GM18907 (cell line): ENCODE measurements around the gene NEUROG2.

Source experiments
- ATAC-seq: cut with Tn5 transposase; IDR thresholded peaks from one replicate; pipeline ENCODE4 v1.9.1; 2021; ENCODE audit warnings: mild to moderate bottlenecking, moderate library complexity; ENCODE audit not compliant: unreplicated experiment

Gene NEUROG2

GRCh38 chr4:112521123-112522023 is 5.4 kb upstream of the NEUROG2 start:
- ATAC-seq, result no peak

GRCh38 chr4:112520598-112521122 is 4.7 kb upstream of the NEUROG2 start:
- no peak for ATAC-seq

DNA sequence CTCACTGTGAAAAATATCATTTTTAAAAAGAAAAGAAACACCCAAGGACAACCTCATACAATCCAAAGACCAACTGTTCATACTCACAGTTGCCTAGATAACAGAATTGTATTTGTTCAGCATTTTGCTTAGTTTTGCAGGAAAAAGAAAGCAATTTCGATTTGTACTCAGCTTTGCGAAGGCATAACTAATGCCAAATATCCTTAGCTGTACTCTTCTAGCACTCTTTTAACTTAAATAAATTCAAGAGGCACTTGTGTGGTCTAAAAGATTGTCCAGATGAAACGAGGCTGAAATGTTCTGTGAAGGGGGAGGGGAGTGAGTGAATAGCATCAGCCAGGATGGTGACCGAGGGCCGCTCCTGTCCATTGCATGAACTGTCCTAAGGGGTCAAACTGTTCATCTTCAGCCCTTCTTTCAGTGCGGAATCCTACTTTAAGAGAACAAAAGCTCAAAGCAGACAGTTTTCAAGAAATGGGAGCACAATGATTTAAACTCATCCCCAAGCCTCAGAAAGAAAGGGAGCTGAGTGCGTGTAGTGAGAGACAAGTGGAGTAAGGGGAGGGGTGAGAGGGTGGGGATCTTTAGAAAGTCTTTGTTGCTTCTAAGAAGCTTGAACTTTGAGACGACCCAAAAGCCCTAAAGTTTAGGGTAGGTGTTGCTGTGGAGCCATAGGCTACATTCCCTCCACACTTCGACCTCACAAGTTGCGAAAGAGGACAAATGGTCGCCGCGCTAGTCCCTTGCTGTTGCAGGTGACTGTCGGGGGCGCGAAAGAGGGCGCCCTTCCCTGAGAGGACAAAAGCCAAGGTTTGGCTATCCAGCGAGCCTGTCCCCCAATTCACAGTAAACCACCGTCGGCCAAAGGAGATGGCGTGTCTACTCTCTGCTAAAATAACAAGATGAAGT is 4.0 kb upstream of the NEUROG2 start:
- no peak for ATAC-seq

- no peak for ATAC-seq
Measured at GRCh38 chr4:112518675-112519074, 2.7 kb upstream of the NEUROG2 start.

DNA sequence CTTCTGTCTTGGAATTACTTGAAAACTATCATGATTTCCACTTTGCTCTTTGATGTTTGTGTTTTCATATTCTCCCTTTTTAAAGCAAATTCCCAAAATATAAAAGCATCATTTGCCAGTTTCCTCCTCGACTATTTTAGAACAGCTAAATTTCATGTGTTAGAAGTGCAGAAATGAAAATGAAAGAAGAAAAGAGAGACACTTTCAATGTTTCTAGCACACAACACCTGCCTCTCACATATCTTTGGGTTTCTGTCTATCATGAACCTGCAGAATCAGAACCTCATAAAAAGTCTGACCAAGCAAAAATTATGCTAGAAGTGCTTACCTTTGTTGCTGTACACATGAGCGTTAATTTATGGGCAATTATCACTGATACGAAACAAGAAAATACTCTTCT is 1.9 kb upstream of the NEUROG2 start:
- no peak for ATAC-seq

DNA sequence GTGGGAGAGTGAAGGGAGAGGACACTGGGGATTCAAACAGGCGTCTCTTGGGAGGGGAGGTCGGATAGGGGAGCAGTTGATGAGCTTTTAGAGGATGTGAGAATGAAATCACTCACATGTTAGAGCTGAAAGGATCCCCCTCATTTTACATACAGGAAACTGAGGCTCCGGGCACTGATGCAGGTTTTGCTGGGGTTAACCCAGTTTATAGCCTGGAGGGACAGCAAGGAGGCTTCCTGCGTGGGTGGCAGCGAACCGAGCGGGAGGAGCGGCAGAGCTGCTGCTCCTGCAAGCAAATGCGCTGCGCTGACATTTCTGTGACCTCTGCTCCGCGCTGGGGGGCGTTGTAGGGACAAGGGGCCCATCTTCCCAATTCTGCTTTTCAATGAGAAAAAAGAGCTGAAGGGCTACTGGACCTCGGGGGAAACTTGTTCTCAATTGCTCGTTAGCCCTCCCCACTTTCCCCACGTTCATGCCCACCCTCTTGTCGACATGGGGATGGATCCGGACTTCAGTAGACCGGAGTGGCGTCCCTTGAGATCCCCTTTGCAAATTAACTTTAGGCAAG is 1.2 kb upstream of the NEUROG2 start:
- ATAC-seq, result peak; percentile 35

DNA sequence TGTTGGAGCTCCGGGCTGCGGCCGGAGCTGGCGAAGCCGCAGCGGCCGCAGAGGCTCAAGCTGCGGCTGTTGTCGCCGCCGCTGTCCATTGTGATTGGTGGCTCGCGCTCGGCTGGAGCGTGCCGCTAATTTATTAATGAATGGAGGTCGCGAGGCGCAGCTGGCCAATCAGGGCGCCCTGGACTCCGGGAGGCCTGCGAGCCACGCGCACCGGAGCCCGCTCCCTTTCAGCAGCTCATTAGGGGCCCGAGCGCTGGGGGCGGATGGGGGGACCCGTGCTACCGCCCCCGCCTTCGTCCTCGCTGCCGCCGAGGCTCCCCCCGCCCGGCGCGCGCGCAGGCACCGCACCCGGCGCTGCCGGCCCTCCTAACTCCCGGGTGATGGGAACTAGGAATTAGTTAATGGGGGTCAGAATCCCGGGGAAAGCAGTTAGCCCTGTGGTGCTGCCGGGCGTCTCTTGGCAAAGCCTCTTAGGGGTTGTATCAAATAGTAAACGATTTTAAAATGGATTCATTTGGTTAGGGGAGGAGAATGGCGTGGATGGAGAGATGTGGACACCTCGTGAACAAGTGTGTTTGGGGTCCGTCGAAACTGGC is 589 bp upstream of the NEUROG2 start:
- ATAC-seq, result peak; percentile 39

GRCh38 chr4:112515198-112516065 is 548 bp downstream of the NEUROG2 start:
- peak; percentile 43 for ATAC-seq

DNA sequence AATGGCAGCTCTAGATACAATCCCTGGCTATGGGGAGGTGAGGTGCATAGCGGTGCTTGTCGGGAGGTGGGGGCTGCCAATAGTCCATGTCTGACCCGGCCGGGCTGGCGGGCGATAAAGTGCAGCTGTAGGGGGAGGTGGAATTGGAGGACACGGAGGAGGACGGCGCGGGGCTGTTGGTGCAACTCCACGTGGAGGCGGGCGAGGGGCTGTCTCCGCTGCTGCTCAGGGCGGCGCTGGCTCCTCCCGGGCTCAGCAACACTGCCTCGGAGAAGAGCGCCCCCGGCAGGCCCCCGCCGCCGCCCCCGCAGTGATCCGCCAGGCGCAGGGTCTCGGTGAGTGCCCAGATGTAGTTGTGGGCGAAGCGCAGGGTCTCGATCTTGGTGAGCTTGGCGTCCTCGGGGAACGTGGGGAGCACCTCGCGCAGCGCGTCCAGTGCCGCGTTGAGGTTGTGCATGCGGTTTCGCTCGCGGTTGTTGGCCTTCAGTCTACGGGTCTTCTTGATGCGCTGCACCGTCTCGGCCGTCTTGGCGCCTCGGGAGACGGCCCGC is 1.3 kb downstream of the NEUROG2 start:
- peak; percentile 8 for ATAC-seq

- no peak for ATAC-seq
Measured at GRCh38 chr4:112513971-112514646, 1.9 kb downstream of the NEUROG2 start.

DNA sequence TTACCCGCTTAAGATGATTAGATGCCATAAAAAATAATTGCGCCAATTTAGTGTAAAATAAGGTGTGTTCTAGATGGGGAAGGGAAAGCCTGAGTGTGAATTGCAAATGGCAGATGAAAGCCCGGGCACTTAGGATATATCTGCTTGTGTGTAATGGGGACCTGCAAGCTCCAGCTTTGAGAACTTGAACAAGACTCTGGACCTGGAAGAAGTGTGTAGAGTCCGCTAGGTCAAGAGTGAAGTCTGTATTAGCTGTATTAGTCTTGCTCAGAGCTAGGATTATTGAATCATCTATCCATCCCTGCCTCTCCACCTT is 4.2 kb downstream of the NEUROG2 start:
- ATAC-seq, result no peak

GRCh38 chr4:112511093-112511802 is 4.7 kb downstream of the NEUROG2 start:
- no peak for ATAC-seq

DNA sequence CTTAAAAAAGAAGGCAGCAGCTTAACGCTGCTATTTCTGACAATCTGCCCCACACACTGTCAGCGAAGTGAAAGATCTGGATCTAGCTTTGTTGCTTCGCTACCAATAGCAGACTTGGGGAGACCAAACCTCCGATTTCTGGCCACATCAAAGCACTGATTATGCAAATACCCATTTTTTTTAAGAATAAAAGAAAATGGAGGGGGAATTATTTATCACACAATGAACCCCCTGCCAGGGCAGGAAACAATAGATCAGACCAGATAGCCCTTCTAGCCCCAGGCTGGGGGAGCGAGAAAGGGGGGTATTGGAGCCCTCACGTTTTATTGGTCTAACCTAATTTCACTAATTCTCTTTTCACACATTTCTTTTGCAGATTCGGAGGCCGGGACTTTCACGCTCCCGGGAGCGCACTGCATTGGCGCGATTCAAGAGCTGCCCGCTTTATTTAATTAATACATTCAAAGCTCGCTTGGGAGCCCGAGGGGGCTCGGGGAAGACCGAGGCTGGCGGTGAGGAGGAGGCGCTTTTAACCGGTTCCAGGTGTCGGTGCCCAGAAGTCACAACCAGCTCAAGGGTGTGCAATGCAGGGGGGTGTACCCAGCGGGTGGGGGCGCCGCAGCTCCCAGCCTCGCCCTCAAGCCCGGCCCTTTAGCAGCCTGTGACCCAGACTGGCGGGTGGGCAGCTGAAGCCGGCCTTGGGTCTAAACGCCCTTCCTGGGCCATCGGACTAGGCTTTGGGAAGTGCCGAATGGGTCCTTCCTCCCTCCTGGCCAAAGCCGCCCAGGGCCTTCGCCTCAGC is 5.5 kb downstream of the NEUROG2 start:
- ATAC-seq, result no peak

GRCh38 chr4:112509243-112510141 is 6.5 kb downstream of the NEUROG2 start:
- ATAC-seq, result no peak

GRCh38 chr4:112508356-112508755 is 7.6 kb downstream of the NEUROG2 start:
- ATAC-seq, result no peak

DNA sequence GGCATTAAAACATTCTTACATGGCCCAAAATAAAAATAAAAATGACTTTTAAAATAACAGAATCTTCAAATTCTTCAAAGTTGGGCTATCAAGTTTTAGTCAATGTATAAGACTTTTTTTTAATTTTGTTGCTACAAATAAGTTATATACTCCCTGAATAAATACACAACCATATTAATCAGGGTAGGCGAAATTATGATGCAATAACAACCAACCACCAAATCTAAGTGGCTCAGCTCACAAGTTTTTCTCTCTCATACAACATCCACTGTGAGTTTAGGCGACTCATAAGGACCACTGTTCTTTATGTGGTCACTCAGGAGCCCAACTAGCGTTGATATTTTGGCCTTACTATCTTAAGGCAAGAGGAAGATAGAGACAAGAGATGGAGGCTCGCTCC is 11.2 kb downstream of the NEUROG2 start:
- ATAC-seq, result no peak

GRCh38 chr4:112502871-112503270 is 13.1 kb downstream of the NEUROG2 start:
- ATAC-seq, result no peak
